Measurements from ENCODE around the gene LPXN.
A peak's percentile ranks its signal among the peaks of the same experiment; 100 is the strongest.

The LPXN gene

DNA sequence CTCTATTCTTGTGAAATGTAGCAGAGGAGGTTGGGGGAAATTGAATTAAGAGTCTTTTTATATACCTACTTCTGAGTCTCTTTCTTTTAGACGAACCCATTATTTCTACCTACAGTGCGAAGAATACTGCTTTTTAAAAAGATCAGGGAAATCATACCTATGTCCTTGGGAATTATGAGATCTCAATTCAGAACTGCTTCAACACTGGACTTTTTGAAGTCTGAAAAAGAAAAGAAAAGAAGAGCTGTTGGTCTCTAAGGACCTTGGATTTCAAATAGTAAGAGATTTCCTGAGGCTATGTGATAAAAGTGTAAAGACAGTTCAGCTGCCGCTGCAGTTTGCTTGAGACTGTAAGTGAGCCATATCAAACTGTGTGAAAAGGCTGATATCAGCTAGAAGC, 64.0 kb downstream of the LPXN start:
- DNase-seq = no peak

- no peak for DNase-seq
These were observed 65.9 kb downstream of the LPXN start for GRCh38 chr11:58509748-58510147.

- DNase-seq = no peak
These were observed 66.8 kb downstream of the LPXN start for GRCh38 chr11:58508814-58509213.

DNA sequence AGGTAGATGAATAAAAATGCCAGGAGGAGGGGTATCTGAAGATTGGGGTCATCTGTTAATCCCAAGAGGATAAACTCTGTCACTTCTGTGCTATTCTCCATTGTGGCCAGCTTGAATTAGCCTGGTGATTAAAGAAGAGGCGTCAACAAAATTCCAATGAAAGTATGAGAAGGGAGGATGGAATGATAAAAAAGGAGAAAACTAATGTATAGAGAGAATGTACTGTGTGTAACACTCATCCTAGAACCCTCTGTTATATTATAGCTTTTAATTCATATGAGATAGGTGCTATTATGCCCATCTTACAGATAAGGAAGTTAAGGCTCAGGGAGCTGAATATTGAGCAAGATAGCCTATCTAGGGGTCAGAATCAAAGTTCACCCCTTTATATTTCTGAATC, 67.7 kb downstream of the LPXN start, which contains the start of gene OR5B21:
Gene OR5B21, minus strand, starts transcription at position 101 of the 400 bp plus-strand sequence. Its CDS starts 0 bp downstream, at position 101.
- no peak for DNase-seq

DNA sequence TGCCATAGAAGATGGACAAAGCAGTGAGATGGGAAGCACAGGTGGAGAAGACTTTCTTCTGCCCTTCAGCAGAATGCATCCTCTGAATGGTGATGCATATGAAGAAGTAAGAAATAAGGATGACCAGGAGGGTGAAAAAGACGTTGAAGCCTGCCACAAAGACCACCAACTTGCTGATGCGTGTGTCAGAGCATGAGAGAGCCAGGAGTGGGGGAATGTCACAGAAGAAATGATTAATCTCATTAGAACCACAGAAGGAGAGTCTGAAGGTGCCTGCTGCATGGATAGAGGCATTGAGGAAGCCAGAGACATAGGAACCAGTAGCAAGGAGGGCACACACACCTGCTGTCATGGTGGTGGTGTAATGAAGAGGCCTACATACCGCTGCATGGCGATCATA, 68.3 kb downstream of the LPXN start:
- no peak for DNase-seq

GRCh38 chr11:58506935-58507334, 68.7 kb downstream of the LPXN start:
- DNase-seq = no peak

DNA sequence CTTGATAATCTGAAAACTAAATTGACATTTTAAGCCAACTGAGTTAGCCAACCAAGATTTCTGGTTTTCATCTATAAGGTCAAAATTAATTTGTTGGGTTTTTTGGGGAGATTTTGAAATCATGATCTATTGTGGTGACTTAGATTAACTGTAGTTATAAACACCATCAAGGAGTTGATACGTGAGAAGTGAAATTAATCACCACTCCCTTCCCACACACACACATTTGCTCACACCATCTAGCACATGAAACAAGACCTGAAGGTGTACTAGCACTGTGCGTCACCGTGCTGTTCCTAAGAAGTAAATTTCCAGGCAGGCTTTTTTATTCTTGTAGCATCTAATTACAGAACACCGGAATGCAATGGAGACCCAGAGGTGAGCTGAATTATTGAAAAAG, 69.8 kb downstream of the LPXN start:
- no peak for DNase-seq

DNA sequence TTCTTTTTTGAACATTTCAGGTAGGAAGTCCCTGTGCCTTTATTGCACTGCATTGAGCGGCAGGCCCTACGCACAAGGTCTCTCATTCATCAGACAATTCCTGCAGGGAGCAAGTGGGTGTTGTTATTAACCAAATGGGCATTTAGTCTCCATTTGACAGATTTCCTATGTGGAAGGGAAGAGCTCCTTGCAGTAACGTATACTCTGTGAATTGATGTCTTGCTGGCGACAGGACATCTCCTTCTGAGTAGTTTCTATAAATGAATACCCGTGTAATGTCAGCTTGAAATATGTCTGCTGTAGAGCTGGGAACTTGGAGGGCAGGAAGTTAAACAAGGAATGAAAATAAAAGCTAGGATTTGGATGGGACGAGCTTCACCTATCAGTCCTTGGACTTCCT, 71.4 kb downstream of the LPXN start:
- DNase-seq = no peak

DNA sequence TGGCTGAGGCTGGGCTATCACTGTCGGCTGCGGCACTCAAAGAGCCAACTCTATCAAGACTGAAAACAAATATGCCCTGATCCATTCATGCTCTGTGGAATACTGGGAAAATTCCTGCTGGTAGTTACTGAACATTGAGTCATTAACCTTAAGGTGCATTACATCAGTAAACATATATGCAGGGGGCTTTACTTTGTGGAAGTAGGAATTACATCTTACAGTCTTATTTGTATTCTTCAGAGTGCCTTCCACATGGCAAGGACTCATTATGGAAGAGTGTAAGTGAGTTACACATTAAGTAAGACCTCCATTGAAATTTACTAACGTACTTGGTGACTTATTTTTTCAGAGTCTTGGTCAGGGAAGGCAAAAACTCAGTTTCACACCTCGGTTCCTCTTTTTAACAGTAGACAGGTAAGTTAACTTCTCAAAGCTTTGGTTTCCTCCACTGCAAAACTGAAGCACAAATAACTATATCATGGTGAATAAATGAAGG, 72.2 kb downstream of the LPXN start:
- DNase-seq = no peak

DNA sequence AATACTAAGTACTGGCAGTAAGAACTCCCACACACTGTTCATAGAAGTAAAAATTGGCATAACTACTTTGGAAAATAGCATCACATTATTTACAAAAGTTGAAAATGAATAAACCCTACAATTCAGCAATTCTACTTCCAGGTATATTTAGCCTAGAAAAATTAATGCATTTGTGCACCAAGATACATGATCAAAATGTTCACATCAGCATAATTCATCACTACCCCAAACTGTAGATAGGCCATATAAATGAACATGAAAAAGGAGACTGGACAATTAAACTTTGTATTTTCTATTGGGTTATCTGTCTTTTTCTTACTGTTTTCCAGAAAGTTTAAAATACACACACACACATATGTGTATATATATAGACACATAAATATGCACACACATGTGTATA, 73.7 kb downstream of the LPXN start:
- DNase-seq = no peak

GRCh38 chr11:58498464-58498863, 77.2 kb downstream of the LPXN start:
- DNase-seq = peak; percentile 48 to 51

GRCh38 chr11:58497951-58498350, 77.7 kb downstream of the LPXN start:
- DNase-seq = no peak

DNA sequence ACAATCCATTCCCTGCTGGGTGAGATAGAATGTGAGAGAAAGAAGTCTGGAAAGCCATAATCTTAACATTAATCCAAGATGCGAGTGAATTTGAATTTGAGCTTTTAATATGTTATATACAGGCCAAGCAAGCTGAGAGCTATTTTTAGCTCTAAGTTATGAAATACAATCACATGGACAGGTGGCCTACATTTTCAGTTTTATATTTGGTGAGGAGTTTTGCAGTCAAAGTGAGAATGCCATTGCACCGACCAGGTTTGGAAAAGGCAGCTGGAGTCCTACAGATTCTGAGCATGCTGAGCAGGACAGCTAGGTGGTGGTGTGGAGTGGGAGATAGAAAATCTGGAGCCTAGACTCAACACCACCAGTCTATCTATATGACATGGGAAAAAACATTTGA, 79.8 kb downstream of the LPXN start:
- DNase-seq = no peak

DNA sequence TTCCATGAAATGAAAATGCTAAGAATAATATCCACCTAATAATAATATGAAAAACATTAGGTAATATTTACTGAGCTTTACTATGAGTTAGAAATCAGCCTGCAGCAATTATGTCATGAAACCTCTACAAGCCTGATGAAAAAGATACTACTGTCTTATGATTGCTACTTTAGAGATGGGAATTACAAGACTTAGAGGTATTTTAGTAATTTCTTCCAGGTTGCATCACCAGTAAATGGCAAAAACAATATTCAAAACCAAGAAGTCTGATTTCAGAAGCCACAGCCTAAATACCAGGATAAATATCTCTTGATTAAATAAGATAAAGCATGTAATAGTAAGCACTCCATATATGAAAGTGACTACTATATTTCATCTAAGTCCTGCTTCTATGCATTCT, 81.6 kb downstream of the LPXN start:
- DNase-seq = no peak

- no peak for DNase-seq
These were observed 82.0 kb downstream of the LPXN start for GRCh38 chr11:58493676-58494075.

DNA sequence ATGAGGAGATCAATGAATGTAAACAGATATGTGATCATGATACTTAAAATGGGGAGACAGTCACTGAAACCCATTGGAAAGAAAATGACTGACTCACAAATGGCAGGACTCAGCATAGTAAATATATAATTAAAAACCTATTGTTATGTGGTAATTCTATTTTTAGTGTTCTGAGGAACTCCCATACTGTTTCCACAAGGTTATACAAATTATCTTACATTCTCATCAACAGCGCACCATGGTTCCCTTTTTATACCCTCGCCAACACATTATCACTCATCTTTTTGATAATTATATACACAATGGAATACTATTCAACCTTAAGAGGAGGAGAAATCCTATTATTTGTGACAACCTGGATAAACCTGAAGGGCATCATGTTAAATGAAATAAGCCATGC, 84.8 kb downstream of the LPXN start:
- DNase-seq = no peak

DNA sequence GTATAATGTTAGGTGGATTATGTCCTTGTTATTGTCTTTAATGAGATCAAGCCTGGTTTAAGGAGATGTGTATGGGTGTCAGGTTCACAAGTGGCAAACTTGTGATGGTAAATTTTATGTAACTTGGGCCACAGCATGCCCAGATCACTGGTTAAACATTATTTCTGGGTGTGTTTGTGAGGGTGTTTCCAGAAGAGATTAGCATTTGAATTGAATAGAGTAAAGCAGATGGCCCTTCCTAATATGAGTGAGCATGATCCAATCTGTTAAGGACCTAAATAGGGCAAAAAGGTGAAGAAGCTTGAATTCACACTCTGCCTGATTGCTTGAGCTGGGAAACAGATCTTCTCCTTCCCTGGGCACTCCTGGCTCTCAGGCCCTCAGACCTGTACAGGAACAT, 88.5 kb downstream of the LPXN start:
- no peak for DNase-seq

GRCh38 chr11:58485961-58486360, 89.7 kb downstream of the LPXN start:
- DNase-seq = no peak
